ENCODE data around the gene ATP13A3.

Gene ATP13A3

GRCh38 chr3:194476784-194477183 lies 10.0 kb downstream of the ATP13A3 start:
- DNase-seq (ENCODE audit: low read depth in 1 of 2, low spot score in 1 of 2), result no peak

GRCh38 chr3:194475978-194476377 lies 10.8 kb downstream of the ATP13A3 start:
- DNase-seq (ENCODE audit: low read depth in 1 of 2, low spot score in 1 of 2), result no peak

GRCh38 chr3:194475138-194475932 lies 11.5 kb downstream of the ATP13A3 start:
- no peak for DNase-seq (ENCODE audit: low read depth in 1 of 2, low spot score in 1 of 2)

- no peak for DNase-seq (ENCODE audit: low read depth in 1 of 2, low spot score in 1 of 2)
Observed at GRCh38 chr3:194474675-194475074, 12.1 kb downstream of the ATP13A3 start.

GRCh38 chr3:194472290-194472920 lies 14.4 kb downstream of the ATP13A3 start:
- DNase-seq (ENCODE audit: low read depth in 1 of 2, low spot score in 1 of 2), result peak in 1 of 2 donors; percentile 24

GRCh38 chr3:194471863-194472262 lies 14.9 kb downstream of the ATP13A3 start:
- no peak for DNase-seq (ENCODE audit: low read depth in 1 of 2, low spot score in 1 of 2)

GRCh38 chr3:194470615-194471014 lies 16.2 kb downstream of the ATP13A3 start:
- DNase-seq (ENCODE audit: low read depth in 1 of 2, low spot score in 1 of 2), result no peak

- no peak for DNase-seq (ENCODE audit: low read depth in 1 of 2, low spot score in 1 of 2)
Observed at GRCh38 chr3:194469977-194470376, 16.8 kb downstream of the ATP13A3 start.

- DNase-seq (ENCODE audit: low read depth in 1 of 2, low spot score in 1 of 2), result no peak
Observed at GRCh38 chr3:194468086-194468485, 18.7 kb downstream of the ATP13A3 start.

GRCh38 chr3:194466761-194467356 lies 19.9 kb downstream of the ATP13A3 start:
- no peak for DNase-seq (ENCODE audit: low read depth in 1 of 2, low spot score in 1 of 2)

- no peak for DNase-seq (ENCODE audit: low read depth in 1 of 2, low spot score in 1 of 2)
Observed at GRCh38 chr3:194465920-194466570, 20.8 kb downstream of the ATP13A3 start.

- DNase-seq (ENCODE audit: low read depth in 1 of 2, low spot score in 1 of 2), result no peak
Observed at GRCh38 chr3:194465246-194465645, 21.6 kb downstream of the ATP13A3 start.

- no peak for DNase-seq (ENCODE audit: low read depth in 1 of 2, low spot score in 1 of 2)
Observed at GRCh38 chr3:194464692-194465091, 22.1 kb downstream of the ATP13A3 start.

- no peak for DNase-seq (ENCODE audit: low read depth in 1 of 2, low spot score in 1 of 2)
Observed at GRCh38 chr3:194462936-194463335, 23.9 kb downstream of the ATP13A3 start.

GRCh38 chr3:194460566-194460965 lies 26.2 kb downstream of the ATP13A3 start:
- no peak for DNase-seq (ENCODE audit: low read depth in 1 of 2, low spot score in 1 of 2)

- no peak for DNase-seq (ENCODE audit: low read depth in 1 of 2, low spot score in 1 of 2)
Observed at GRCh38 chr3:194458131-194458530, 28.7 kb downstream of the ATP13A3 start.

- no peak for DNase-seq (ENCODE audit: low read depth in 1 of 2, low spot score in 1 of 2)
Observed at GRCh38 chr3:194455481-194455880, 31.3 kb downstream of the ATP13A3 start.

GRCh38 chr3:194450341-194450740 lies 36.5 kb downstream of the ATP13A3 start:
- DNase-seq (ENCODE audit: low read depth in 1 of 2, low spot score in 1 of 2), result no peak

GRCh38 chr3:194449913-194450312 lies 36.9 kb downstream of the ATP13A3 start:
- DNase-seq (ENCODE audit: low read depth in 1 of 2, low spot score in 1 of 2), result no peak

- DNase-seq (ENCODE audit: low read depth in 1 of 2, low spot score in 1 of 2), result no peak
Observed at GRCh38 chr3:194447657-194448056, 39.1 kb downstream of the ATP13A3 start.

GRCh38 chr3:194447161-194447560 lies 39.6 kb downstream of the ATP13A3 start:
- no peak for DNase-seq (ENCODE audit: low read depth in 1 of 2, low spot score in 1 of 2)

- no peak for DNase-seq (ENCODE audit: low read depth in 1 of 2, low spot score in 1 of 2)
Observed at GRCh38 chr3:194446754-194447153, 40.0 kb downstream of the ATP13A3 start.

Measured in activated CD4-positive, alpha-beta T cell treated with anti-CD3 and anti-CD28 coated beads, Interleukin-2, amount 50 U/mL, for 24 hours (primary cell).